Thyroid gland (tissue), 4 donors: ENCODE results near the gene UBE4A. TPM values are rescaled to one million over a fixed set of nuclear protein-coding genes. Genes with fewer than 3 reads are reported as not detected.

Experiments
- DNase-seq, 2 donors: peaks; one replicate each; pipeline ENCODE4 v3.0.0-alpha.2; 2019
- H3K27ac ChIP-seq, 3 donors: fragments of 200-600 bp; sonication (generic); 1 replicate in 2 of 3; 2 replicates in 1 of 3; pipeline ENCODE4 v1.5.1; 2016 to 2019; ENCODE audit warnings: mild to moderate bottlenecking in 1 of 3, moderate library complexity in 1 of 3
- H3K27me3 ChIP-seq: fragments of 200-600 bp; sonication (generic); one replicate; pipeline ENCODE4 v1.5.1; 2019
- H3K36me3 ChIP-seq, 2 donors: fragments of 200-600 bp; sonication (generic); one replicate each; pipeline ENCODE4 v1.5.1; 2016 to 2019
- H3K4me1 ChIP-seq, 2 donors: fragments of 200-600 bp; sonication (generic); one replicate each; pipeline ENCODE4 v1.5.1; 2017 to 2019
- H3K4me3 ChIP-seq, 3 donors: fragments of 200-600 bp; sonication (generic); replicated peaks in 1 of 3; 1 replicate in 2 of 3; 2 replicates in 1 of 3; pipeline ENCODE4 v1.5.1; 2016; ENCODE audit warnings: mild to moderate bottlenecking in 1 of 3
- H3K9me3 ChIP-seq: fragments of 200-600 bp; sonication (generic); one replicate; pipeline ENCODE4 v1.5.1; 2017
- POLR2A ChIP-seq, 2 donors: fragments of 450-650 bp; IDR thresholded peaks; one replicate each; pipeline ENCODE4 v1.6.1; 2017; ENCODE audit warnings: antibody characterized with exemption in 2 of 2, mild to moderate bottlenecking in 2 of 2, moderate library complexity in 1 of 2
- WGBS, 2 donors: methylation state at CpG; one replicate each; pipeline ENCODE4 v1.1.5; 2017; 5-methylcytosine and 5-hydroxymethylcytosine counted together
- intact Hi-C: fragments of 100-400 bp; cut with DNase I; formaldehyde crosslinking; loops from one replicate; pipeline ENCODE4 v1.15.1; 2023
- total RNA-seq, 4 donors: library from RNA; depleted of rRNA; stranded (reverse); fragments of >200 nt; gene quantifications; one replicate each; pipeline ENCODE4 v1.2.3, GENCODE V29; 2016
- TF ChIP-seq, protein P1 (sequence below), 6 experiments: fragments of 200-600 bp in 3 of 6; fragments of 450-650 bp in 3 of 6; sonication (generic) in 3 of 6; IDR thresholded peaks; one replicate each; pipeline ENCODE4 v1.5.1; 2016 to 2019; ENCODE audit warnings: antibody characterized with exemption in 6 of 6, mild to moderate bottlenecking in 2 of 6, inconsistent platforms in 1 of 6, moderate library complexity in 1 of 6

The UBE4A gene
- total RNA-seq, 4 donors from 2014 or later: 42.7 to 57.3 (median 48.2) TPM

DNA sequence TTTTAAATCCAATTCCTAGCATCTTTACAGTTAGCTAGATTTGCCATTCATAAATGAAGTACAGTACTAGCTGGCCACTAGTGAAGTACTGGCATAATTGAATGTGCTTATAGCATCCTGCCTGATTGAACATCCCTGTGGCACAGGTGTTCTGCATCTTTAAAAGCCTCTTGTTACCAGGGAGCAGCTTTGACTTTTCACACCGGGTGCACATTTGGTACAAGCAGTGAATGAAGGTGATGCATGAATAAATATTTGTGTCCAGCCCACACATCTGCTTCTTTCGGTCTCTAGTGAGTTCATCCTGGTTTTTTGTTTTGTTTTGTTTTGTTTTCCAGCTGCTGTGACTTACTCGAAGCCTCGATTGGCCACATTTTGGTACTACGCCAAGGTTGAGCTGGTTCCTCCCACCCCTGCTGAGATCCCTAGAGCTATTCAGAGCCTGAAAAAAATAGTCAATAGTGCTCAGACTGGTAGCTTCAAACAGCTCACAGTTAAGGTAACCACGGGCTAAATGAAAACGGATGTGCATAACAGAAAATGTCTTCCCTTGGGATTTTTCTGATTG lies 47.3 kb downstream of the UBE4A start:
- H3K27me3 ChIP-seq: no peaks in the 10 kb centered on the region
- H3K9me3 ChIP-seq: no peaks in the 10 kb centered on the region
- WGBS, 2 donors: 30 to 35% methylated on average over 7 of the region's 7 CpGs
- H3K4me1 ChIP-seq: peaks cover 26 to 34% of the 10 kb centered on the region in 2 donors
- H3K36me3 ChIP-seq: peaks cover 6 to 16% of the 10 kb centered on the region in 2 donors
- TF ChIP-seq, protein P1, sequence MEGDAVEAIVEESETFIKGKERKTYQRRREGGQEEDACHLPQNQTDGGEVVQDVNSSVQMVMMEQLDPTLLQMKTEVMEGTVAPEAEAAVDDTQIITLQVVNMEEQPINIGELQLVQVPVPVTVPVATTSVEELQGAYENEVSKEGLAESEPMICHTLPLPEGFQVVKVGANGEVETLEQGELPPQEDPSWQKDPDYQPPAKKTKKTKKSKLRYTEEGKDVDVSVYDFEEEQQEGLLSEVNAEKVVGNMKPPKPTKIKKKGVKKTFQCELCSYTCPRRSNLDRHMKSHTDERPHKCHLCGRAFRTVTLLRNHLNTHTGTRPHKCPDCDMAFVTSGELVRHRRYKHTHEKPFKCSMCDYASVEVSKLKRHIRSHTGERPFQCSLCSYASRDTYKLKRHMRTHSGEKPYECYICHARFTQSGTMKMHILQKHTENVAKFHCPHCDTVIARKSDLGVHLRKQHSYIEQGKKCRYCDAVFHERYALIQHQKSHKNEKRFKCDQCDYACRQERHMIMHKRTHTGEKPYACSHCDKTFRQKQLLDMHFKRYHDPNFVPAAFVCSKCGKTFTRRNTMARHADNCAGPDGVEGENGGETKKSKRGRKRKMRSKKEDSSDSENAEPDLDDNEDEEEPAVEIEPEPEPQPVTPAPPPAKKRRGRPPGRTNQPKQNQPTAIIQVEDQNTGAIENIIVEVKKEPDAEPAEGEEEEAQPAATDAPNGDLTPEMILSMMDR (IDR thresholded peaks at IDR 0.05): no peak
- no peak for TF ChIP-seq POLR2A (IDR thresholded peaks at IDR 0.05)
- intact Hi-C loops: no loop called here
- H3K27ac ChIP-seq: no peak overlapping the region
- DNase-seq: peak; percentile 68 to 69
- no peak overlapping the region for H3K4me3 ChIP-seq

DNA sequence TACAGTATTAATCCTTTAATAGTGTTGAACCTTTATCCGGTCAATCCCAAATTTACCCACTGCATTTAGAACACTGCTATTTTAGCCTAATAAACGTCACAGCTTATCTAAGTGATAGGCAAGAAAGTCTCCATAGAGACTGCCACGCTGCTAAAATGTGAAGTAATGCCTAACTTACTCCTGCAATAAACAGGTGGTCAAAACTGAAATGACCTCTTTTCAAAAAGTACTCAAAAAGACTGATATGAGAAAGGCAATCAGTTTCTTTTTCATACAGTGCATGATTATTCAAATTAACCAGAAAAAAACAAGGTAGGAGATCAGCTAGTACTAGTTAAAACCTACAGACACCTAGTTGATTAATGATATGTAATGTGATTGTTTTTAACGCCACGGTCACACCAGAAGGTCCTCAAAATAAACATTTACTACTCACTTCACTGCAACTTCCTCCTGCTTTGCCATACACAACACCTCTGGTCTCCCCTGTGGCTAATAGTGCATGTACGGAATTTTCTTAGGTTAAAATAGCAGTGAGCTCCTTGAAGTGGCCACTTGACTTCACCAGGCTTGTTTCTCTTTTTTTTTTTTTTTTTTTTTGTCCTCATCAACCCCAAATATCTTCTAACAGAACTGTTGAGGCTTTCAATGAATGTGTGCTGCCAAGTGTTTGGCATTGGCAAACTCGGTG lies 50.8 kb downstream of the UBE4A start:
- no peaks in the 10 kb centered on the region for H3K9me3 ChIP-seq
- intact Hi-C loops: no loop called here
- H3K27me3 ChIP-seq: no peaks in the 10 kb centered on the region
- H3K4me3 ChIP-seq: no peak overlapping the region
- peak overlapping the region in 1 of 3 donors; percentile 36 for H3K27ac ChIP-seq
- DNase-seq: peak; percentile 56 to 64
- WGBS, 2 donors: 38 to 53% methylated on average over 7 of the region's 7 CpGs
- TF ChIP-seq, protein P1 (IDR thresholded peaks at IDR 0.05): no peak
- TF ChIP-seq POLR2A (IDR thresholded peaks at IDR 0.05): no peak
- peaks cover 6 to 16% of the 10 kb centered on the region in 2 donors for H3K36me3 ChIP-seq
- H3K4me1 ChIP-seq: peaks cover 13 to 21% of the 10 kb centered on the region in 2 donors

DNA sequence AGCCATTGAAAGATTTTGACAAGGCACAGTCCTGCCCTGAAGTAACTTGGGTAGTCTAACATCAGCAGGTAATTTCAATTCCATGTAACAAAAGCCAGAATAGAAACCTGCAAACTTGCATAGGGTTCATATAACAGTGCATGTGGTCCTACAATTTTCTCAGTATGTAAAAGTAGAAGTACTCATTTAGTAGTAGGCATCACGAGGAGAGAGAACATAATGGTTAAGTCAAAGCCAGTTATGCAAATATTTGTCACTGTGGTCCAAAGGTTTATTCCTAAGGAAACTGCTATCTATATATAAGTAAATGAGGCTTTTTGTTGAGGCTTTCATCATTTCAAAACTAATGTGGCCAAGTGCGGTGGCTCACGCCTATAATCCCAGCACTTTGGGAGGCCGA lies 52.1 kb downstream of the UBE4A start:
- TF ChIP-seq, protein P1 (IDR thresholded peaks at IDR 0.05): no peak
- TF ChIP-seq POLR2A (IDR thresholded peaks at IDR 0.05): no peak
- Histone ChIP-seq H3K4me1 (peaks cover 13 to 21% of the 10 kb centered on the region in 2 donors), H3K9me3 (no peaks in the 10 kb centered on the region), H3K27me3 (no peaks in the 10 kb centered on the region), H3K4me3 (no peak overlapping the region), H3K36me3 (peaks cover 6 to 13% of the 10 kb centered on the region in 2 donors), H3K27ac (no peak overlapping the region)
- DNase-seq: no peak
- intact Hi-C loops: no loop called here
- 92 to 98% methylated on average over 4 of the region's 4 CpGs for WGBS, 2 donors

DNA sequence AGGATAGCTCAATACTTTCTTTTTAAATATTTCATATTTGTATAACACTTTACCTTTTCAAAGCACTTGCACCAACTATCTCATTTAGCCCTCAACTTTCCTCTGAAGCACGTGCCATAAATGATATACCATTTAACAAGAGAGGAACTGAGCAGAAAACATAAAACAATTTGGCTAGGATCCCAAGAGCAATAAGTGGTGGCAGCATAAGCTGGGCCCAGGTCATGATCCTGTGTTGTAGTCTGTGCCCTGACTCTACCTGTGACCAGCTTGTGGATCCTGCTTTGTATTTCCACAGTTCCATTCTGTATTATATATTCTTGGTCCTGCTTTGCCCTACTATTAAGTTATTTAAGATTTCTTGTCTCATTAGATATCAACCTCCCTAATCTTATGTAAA lies 53.5 kb downstream of the UBE4A start:
- H3K4me1 ChIP-seq: peaks cover 13 to 18% of the 10 kb centered on the region in 2 donors
- no peak for DNase-seq
- intact Hi-C loops: no loop called here
- no peak overlapping the region for H3K27ac ChIP-seq
- TF ChIP-seq POLR2A (IDR thresholded peaks at IDR 0.05): no peak
- TF ChIP-seq, protein P1 (IDR thresholded peaks at IDR 0.05): no peak
- no peaks in the 10 kb centered on the region for H3K9me3 ChIP-seq
- 91 to 93% methylated on average over 1 of the region's 1 CpG for WGBS, 2 donors
- H3K4me3 ChIP-seq: no peak overlapping the region
- no peaks in the 10 kb centered on the region for H3K27me3 ChIP-seq
- peaks cover 0 to 7% of the 10 kb centered on the region in 2 donors for H3K36me3 ChIP-seq

DNA sequence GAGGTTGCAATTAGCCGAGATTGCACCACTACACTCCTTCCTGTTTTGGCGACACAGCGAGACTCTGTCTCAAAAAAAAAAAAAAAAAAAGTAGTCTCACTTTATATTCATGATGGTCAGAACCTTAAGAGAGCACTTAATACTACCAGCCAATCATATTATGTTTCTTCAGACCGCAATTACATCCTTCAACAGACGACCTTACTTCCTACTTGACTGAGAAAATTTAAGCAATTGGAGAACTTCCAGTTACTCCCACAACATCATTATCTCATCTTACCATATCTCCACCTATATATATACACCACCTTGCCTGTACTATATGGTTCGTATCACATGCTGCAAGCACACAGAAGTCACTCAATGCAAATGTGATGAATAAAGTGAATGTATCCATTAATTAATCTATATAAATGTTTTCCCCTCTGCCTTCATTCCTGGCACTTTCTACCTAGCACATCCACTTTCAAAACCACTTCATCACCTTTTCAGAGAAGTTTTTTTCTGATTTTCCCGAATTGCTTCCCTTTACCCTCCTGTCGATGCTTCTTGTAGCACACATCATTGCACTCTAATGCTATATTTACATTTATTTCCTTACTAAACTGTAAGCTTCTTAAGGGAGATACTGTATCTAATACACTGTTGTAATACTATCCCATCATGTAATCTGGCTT lies 55.8 kb downstream of the UBE4A start:
- Histone ChIP-seq H3K4me1 (peaks cover 5 to 10% of the 10 kb centered on the region in 2 donors), H3K4me3 (no peak overlapping the region), H3K36me3 (no peaks in the 10 kb centered on the region), H3K9me3 (no peaks in the 10 kb centered on the region), H3K27ac (no peak overlapping the region), H3K27me3 (no peaks in the 10 kb centered on the region)
- WGBS, 2 donors: 82 to 85% methylated on average over 8 of the region's 8 CpGs
- TF ChIP-seq, protein P1 (IDR thresholded peaks at IDR 0.05): no peak
- TF ChIP-seq POLR2A (IDR thresholded peaks at IDR 0.05): no peak
- DNase-seq: no peak
- intact Hi-C loops: no loop called here
